Stimulated activated naive CD8-positive, alpha-beta T cell treated with anti-CD3 and anti-CD28 coated beads, Interleukin-15, amount 100 ng/mL, for 72 hours (primary cell): ENCODE results near the gene UAP1L1.
"Not testable (repeated sequence)": the region's sequence is repeated elsewhere in the genome, so short reads cannot be mapped to it uniquely, and the experiment has no call there.

Experiments used
- ATAC-seq: fragments of 150-1000 bp; cut with Tn5 transposase; 2 replicates; pipeline ENCODE4 v1.10.0; 2021; ENCODE audit warnings: mild to moderate bottlenecking, moderate library complexity
- DNase-seq, 2 donors: peaks; one replicate each; pipeline ENCODE4 v3.0.0; 2021 to 2022
- H3K27ac Mint-ChIP-seq, 2 donors: one replicate each; pipeline ENCODE4 v1.8.0; 2022; ENCODE audit warnings: mild to moderate bottlenecking in 2 of 2, mixed read lengths in 2 of 2, moderate library complexity in 2 of 2
- H3K27me3 Mint-ChIP-seq: one replicate; pipeline ENCODE4 v1.8.0; 2022; ENCODE audit warnings: mixed read lengths
- H3K4me1 Mint-ChIP-seq: one replicate; pipeline ENCODE4 v1.8.0; 2022; ENCODE audit warnings: mild to moderate bottlenecking, mixed read lengths
- H3K4me3 Mint-ChIP-seq, 2 donors: one replicate each; pipeline ENCODE4 v1.8.0; 2022; ENCODE audit warnings: mild to moderate bottlenecking in 2 of 2, mixed read lengths in 2 of 2, moderate library complexity in 1 of 2
- H3K9me3 Mint-ChIP-seq, 2 donors: one replicate each; pipeline ENCODE4 v1.8.0; 2022; ENCODE audit warnings: mixed read lengths in 2 of 2

UAP1L1 gene

DNA sequence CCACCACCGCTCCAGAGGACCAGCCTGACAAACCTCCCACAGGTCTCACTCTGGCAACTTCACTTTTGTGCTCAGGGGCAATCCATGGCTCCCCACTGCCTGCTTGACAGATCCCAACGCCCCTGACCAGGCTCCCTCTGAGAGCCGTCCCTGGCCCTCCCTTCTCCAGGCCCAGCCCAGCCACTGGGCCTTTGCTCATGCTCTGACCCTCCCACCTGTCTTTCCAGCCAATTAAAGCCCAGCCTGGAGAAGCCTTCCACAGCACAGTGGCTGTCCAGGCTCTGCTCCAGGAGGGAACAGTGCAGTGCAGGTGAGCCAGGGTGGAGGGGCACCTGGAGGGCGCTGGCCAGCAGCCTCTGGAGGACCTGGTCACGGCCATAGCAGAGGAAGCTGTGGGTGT lies 26.7 kb upstream of the UAP1L1 start:
- peaks cover 80% of the 10 kb centered on the region for H3K27me3 Mint-ChIP-seq
- no peak overlapping the region for H3K27ac Mint-ChIP-seq
- no peak overlapping the region for H3K4me3 Mint-ChIP-seq
- H3K9me3 Mint-ChIP-seq = no peaks in the 10 kb centered on the region
- no peak for DNase-seq
- H3K4me1 Mint-ChIP-seq = peaks cover 32% of the 10 kb centered on the region
- ATAC-seq = no peak

DNA sequence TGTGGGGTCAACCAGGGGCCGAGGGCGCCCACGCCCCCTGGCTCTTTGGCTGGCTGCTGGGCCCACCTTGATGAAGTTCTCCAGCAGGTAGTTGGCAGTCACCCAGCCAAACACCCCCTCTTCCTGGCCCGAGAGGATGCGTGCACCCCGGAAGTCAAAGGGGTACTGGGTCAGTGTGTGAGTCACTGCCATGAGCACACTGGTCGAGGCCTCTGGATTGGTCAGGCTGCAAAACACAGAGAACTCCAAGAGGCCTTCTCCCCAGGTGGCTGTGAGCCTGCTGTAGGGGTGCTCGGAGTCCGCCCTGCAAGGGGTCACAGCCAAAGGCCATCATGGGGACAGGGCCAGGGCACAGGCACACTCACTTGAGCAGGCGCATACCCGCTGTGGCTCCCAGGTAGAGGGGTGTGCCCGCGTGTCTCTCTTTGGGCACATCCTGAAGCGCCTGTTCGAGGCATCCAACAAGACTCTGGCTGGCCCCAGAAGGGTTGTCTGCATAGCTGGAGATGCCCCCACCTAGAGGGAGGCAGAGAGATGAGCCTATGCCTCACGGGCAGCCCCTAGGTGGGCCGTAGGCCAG lies 26.1 kb upstream of the UAP1L1 start:
- no peak overlapping the region for H3K27ac Mint-ChIP-seq
- peaks cover 30% of the 10 kb centered on the region for H3K4me1 Mint-ChIP-seq
- H3K4me3 Mint-ChIP-seq = no peak overlapping the region
- peaks cover 78% of the 10 kb centered on the region for H3K27me3 Mint-ChIP-seq
- no peak for DNase-seq
- H3K9me3 Mint-ChIP-seq = no peaks in the 10 kb centered on the region
- no peak for ATAC-seq

- peaks cover 26% of the 10 kb centered on the region for H3K4me1 Mint-ChIP-seq
- peaks cover 67% of the 10 kb centered on the region for H3K27me3 Mint-ChIP-seq
- no peak for ATAC-seq
- peak overlapping the region in 1 of 2 donors; percentile 71 for H3K27ac Mint-ChIP-seq
- no peaks in the 10 kb centered on the region for H3K9me3 Mint-ChIP-seq
- no peak for DNase-seq
- peak overlapping the region in 1 of 2 donors; percentile 41 for H3K4me3 Mint-ChIP-seq
Measured at GRCh38 chr9:137052293-137052692, 25.0 kb upstream of the UAP1L1 start.

DNA sequence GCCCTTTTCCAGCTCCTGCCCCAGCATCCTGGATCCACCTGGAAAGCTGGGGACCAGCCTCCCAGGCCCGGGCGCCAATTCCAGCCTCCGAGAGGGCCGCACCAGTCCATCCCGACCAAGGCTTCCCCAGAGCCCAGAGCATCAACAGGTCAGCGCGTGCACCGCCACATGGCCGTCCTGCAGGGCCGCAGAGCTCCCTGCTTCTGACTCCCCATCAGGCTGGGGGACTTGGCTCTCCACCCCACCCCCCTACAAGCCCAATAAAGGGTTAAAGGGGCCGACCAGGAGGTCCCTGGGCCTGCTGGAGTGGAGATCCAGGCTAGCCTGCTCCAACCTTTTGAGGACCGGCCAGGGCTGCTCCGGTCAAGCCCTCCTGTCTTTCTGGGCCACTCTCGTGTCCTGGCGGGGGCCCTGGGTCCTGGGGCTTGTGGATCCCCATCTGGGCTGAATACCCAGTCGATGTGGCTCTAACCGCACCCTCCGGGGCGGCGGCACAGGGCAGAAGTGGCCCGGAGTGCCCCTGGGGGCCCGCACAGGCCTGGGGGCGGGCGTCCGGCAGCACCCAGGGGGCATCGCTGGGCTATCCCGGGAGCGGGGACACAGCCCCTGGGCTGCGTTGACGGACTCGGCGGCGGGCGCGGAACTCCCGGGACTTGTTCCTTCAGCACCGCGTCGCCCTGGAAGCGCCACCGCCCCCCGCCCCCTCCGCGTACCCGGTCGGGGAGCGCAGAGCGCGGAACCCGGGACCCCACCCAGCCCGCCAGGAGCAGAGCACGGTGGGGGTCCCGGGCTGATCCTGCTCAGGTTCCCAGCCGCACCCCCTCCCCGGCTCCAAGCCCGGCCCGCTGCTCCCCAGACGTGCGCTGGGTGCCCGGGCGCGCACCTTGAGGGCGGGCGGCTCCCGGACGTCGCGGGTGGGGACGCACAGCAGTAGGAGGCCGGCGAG lies 24.0 kb upstream of the UAP1L1 start:
- no peak overlapping the region for H3K4me3 Mint-ChIP-seq
- no peak overlapping the region for H3K27ac Mint-ChIP-seq
- peak in 1 of 2 donors; percentile 3 for DNase-seq
- no peaks in the 10 kb centered on the region for H3K9me3 Mint-ChIP-seq
- peaks cover 57% of the 10 kb centered on the region for H3K27me3 Mint-ChIP-seq
- peaks cover 20% of the 10 kb centered on the region for H3K4me1 Mint-ChIP-seq
- peak; percentile 26 for ATAC-seq

DNA sequence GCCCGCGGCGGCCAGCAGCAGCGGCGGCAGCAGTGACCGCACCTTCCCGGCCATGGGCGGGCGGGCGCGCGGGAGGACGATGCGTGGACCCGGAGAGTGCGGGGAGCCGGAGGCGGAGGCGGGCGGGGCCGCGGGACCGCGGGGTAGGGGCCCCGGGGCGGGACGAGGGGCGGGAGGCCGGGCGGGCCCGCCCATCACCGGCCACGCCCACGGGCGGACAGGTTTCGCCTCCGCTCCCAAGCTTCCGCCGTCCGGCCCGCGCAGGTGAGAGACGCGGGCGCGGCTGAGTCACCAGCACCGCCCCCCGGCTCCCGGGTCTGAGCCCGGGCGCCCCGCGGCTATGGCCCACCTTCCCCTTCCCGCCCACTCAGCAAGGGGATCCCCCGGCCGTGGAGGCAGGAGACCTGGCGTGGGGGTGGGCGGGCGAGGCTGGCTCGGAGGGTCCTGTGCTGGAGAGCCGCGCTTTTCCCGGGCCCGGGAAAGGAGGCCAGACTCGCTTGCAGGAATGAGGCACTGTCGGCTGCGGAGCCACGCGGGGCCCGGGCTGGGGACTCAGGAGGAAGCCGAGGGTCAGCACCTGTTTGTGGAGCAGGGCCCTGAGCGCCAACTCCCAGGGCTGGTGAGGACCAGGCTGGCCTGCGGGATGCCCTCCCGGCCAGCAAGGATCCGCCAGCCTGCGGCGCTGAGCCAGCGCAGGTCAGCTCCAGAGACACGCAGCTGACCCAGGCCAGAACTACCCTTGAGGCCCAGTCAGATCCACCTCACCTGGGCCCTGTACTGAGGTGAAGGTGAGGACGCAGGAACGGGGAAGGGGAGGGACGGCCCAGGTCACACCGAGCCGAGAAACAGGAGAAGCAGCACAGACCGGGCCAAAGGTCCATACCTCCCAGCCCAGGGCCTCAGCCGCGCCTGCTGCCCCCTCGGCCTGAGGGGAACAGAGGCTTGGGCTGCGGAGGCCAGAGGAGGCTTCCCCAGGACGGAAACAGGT lies 23.1 kb upstream of the UAP1L1 start, which contains the start of gene ENTPD2:
Gene ENTPD2, minus strand, starts transcription at position 118 of the 988 bp plus-strand sequence. Its CDS starts 64 bp downstream, at position 54.
- Mint-ChIP-seq H3K4me3 (peak within 1 kb of the TSS in 1 of 2 donors; percentile 26), H3K4me1 (peaks cover 20% of the 10 kb centered on the region), H3K27me3 (peaks cover 48% of the 10 kb centered on the region), H3K27ac (no peak within 1 kb of the TSS), H3K9me3 (no peaks in the 10 kb centered on the region)
- DNase-seq = peak in 1 of 2 donors; percentile 32
- peak; percentile 56 for ATAC-seq

GRCh38 chr9:137054932-137055384 lies 22.4 kb upstream of the UAP1L1 start:
- Mint-ChIP-seq H3K27ac (no peak overlapping the region), H3K4me1 (peaks cover 14% of the 10 kb centered on the region), H3K27me3 (peaks cover 41% of the 10 kb centered on the region), H3K4me3 (peak overlapping the region in 1 of 2 donors; percentile 26), H3K9me3 (no peaks in the 10 kb centered on the region)
- DNase-seq (no peak), ATAC-seq (no peak)

DNA sequence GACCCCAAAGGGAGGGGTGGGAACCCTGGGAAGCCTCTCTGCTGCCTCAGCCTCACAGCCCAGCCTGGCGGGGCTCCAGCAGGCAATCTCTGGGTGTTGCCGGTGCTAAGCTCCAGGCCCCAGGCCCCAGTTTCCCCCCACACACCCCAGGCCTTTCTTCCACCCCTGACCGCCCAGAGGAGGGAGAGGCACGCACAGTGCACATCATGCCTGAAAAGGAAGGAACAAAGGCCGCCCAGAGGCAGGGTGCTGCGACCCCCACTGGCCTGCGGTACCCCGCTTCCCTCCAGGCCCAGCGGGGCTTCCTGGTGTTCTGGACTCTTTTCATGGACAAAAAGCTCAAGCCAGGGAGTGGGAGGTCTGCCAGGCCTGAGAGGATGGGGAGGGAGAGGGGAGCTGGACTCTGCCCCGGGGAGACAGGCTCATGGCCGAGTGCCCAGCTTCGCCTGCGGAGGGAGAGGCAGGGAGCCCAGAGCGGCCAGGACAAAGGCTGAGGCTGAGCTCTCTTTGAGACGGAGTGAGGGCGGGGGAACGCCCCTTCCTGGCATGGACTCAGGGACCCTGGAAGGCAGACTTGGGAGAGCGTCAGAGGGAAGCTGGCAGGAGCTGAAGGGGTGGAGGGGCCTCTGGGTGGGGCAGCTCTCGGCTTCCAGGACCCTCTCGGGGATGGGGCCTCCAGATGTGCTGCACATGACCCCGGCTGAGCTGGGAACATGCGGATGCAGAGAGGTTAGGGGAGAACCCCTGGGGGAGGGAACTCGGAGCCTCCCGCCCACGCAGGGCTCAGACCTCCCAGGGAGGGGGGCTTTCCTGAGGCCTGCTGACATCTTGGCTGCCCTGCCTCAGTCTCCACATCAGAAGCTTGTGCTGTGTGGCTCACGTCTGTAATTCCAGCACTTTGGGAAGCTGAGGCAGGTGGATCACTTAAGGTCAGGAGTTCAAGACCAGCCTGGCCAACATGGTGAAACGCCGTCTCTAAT lies 21.6 kb upstream of the UAP1L1 start:
- DNase-seq = no peak
- Mint-ChIP-seq H3K9me3 (no peaks in the 10 kb centered on the region), H3K27me3 (peaks cover 33% of the 10 kb centered on the region), H3K4me1 (peaks cover 14% of the 10 kb centered on the region), H3K4me3 (no peak overlapping the region), H3K27ac (no peak overlapping the region)
- peak; percentile 9 for ATAC-seq

DNA sequence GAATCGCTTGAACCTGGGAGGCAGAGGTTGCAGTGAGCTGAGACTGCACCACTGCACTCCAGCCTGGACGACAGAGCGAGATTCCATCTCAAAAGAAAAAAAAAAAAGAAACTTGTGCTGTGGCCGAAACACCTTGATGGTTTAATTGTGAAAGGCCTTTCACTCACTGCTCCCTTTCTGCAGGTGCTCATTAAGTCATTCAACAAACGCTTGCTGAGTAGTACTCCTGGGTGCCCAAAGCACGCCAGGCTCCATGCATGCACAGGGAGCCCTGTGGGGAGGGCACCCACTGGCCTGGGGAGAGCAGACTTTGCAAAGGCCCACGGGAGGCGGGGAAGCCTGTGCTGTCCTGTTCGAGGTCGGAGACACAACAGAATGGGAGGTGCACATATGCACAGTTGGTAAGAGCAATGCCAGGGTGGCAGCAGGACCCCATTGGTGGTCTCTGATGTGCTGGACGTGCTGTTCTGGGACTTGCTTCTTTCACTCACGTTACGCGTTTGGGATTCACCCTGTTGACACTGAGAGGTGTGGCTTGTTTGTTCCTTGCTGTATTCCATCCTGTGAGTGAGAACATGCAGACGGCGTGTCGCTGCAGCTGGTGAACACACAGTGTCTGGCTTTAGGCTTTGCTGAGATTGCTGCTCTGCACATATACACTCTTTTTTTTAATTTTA lies 20.4 kb upstream of the UAP1L1 start:
- ATAC-seq (no peak), DNase-seq (no peak)
- H3K4me1 Mint-ChIP-seq = peaks cover 14% of the 10 kb centered on the region
- H3K9me3 Mint-ChIP-seq = no peaks in the 10 kb centered on the region
- H3K27ac Mint-ChIP-seq = no peak overlapping the region
- no peak overlapping the region for H3K4me3 Mint-ChIP-seq
- peaks cover 21% of the 10 kb centered on the region for H3K27me3 Mint-ChIP-seq

- Mint-ChIP-seq H3K9me3 (no peaks in the 10 kb centered on the region), H3K27me3 (peaks cover 15% of the 10 kb centered on the region), H3K4me3 (no peak overlapping the region), H3K4me1 (peaks cover 11% of the 10 kb centered on the region), H3K27ac (no peak overlapping the region)
- no peak for ATAC-seq
- DNase-seq = no peak
Measured at GRCh38 chr9:137057545-137057944, 19.8 kb upstream of the UAP1L1 start.

GRCh38 chr9:137058521-137059234 lies 18.6 kb upstream of the UAP1L1 start:
- no peak overlapping the region for H3K4me3 Mint-ChIP-seq
- DNase-seq = no peak
- H3K27me3 Mint-ChIP-seq = peaks cover 8% of the 10 kb centered on the region
- H3K4me1 Mint-ChIP-seq = peaks cover 5% of the 10 kb centered on the region
- H3K9me3 Mint-ChIP-seq = no peaks in the 10 kb centered on the region
- no peak for ATAC-seq
- no peak overlapping the region for H3K27ac Mint-ChIP-seq

GRCh38 chr9:137062384-137062783 lies 14.9 kb upstream of the UAP1L1 start:
- no peak overlapping the region for H3K27ac Mint-ChIP-seq
- ATAC-seq = no peak
- DNase-seq = no peak
- H3K4me1 Mint-ChIP-seq = peaks cover 5% of the 10 kb centered on the region
- H3K27me3 Mint-ChIP-seq = no peaks in the 10 kb centered on the region
- H3K9me3 Mint-ChIP-seq = no peaks in the 10 kb centered on the region
- no peak overlapping the region for H3K4me3 Mint-ChIP-seq

- not testable (repeated sequence) for ATAC-seq, H3K27ac Mint-ChIP-seq, H3K9me3 Mint-ChIP-seq, H3K4me1 Mint-ChIP-seq, H3K27me3 Mint-ChIP-seq, DNase-seq, H3K4me3 Mint-ChIP-seq
Measured at GRCh38 chr9:137062798-137063197, 14.5 kb upstream of the UAP1L1 start.

DNA sequence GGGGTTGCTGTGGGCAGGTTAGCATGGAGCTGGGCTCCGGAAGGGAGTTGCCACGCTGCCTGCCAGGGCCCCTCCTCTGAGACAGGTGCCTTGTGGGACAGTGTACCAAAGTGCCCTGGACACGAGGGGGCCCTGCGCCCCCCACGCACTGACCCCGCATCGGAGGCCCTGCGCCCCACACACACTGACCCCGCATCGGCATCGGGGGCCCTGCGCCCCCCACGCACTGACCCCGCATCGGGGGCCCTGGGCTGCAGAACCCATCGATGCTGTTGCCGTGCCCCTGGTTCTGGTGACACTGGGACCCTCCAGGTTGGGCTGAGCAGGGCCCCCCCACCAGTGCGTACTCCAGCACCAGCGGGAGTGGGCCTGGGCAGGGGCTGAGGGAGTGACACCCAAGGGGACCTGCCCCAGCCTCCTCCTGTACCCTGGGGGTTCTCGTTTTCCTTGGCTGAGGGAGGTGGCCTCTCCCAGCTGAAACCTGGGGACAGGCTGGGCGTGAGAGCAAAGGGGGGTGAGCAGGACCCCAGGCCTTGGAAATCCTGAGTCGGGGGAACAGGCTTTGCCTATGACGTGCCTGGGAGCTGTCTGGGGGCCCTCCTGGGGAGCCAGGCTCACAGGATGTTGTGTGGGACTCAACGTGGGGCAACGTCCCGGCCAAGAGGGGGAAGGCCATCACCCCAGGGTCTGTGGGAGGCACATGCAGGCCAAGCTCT lies 13.8 kb upstream of the UAP1L1 start:
- H3K27ac Mint-ChIP-seq = no peak overlapping the region
- no peaks in the 10 kb centered on the region for H3K27me3 Mint-ChIP-seq
- DNase-seq = no peak
- no peak overlapping the region for H3K4me3 Mint-ChIP-seq
- no peaks in the 10 kb centered on the region for H3K9me3 Mint-ChIP-seq
- ATAC-seq = no peak
- peaks cover 14% of the 10 kb centered on the region for H3K4me1 Mint-ChIP-seq
